Measurements from ENCODE around the gene GJB2. TPM values are rescaled to one million over a fixed set of nuclear protein-coding genes. Genes with fewer than 3 reads are reported as not detected.

The GJB2 gene
- total RNA-seq, 2 experiments from 2014 or later: 0.19 to 0.25 TPM

DNA sequence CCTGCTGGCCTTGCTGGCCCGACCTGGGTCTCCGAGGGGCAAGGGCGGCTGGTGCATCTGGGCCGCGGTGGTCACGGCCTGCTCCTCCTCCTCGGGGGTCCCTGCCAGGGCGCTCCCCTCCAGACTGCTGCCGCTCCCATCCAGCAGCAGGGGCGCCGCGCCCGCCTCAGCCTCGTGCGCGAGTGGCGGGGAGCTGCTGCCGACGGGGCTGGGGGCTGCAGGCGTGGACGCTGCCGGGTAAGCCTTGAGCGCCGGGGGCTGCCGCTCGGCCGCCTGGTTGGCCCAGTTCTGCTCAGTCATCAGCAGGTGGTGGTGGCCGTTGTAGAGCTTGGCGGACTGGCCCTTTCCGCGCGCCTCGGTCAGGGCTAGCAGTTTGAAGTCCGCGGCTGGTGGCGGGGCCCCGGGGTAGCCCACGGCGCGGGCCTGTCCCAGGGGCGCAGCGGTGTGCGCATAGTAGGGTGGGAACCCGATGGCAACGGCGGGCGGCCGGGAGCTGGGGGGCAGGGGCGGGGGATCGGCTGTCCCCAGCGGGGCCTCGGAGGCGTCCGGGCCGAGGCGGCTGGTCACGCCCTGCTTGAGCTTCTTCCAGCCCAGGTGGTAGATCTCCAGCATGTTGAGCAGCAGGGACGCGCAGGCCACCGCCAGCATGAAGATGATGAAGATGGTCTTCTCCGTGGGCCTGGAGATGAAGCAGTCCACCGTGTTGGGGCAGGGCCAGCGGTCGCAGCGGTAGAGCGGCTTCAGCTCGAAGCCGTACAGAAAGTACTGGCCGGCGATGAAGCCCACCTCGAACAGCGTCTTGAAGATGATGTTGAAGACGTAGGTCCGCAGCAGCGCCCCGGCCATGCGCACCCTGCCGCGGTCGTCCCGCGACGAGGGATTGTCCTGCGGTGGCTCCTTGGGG is 50.5 kb downstream of the GJB2 start:
- peaks cover 0 to 11% of the 10 kb centered on the region in 2 experiments for H3K9me3 ChIP-seq (ENCODE audit: control insufficient read depth in 1 of 2, insufficient read depth in 1 of 2, low read length in 2 of 2)
- Mint-ChIP-seq H3K4me1 (ENCODE audit: low read depth) (no peaks in the 10 kb centered on the region), H3K36me3 (ENCODE audit: low read depth) (no peaks in the 10 kb centered on the region), H3K27ac (no peak overlapping the region), H3K4me3 (no peak overlapping the region), H3K27me3 (peaks cover 77% of the 10 kb centered on the region), H3K9me3 (no peaks in the 10 kb centered on the region)
- ChIA-PET CTCF (no interaction called here), POLR2A (no interaction called here)
- no peak overlapping the region for H3K27ac ChIP-seq (ENCODE audit: low read depth in 1 of 2, low read length in 2 of 2)
- intact Hi-C loops (cut with DNase I, micrococcal nuclease): no loop called here
- no peak overlapping the region for H3K4me3 ChIP-seq (ENCODE audit: low read length)
- peaks cover 2% of the 10 kb centered on the region for H3K4me1 ChIP-seq (ENCODE audit: insufficient read depth, low read length)
- no peak for DNase-seq
- ATAC-seq (ENCODE audit: poor library complexity): no peak
- H3K36me3 ChIP-seq (ENCODE audit: insufficient read depth, low read length): no peaks in the 10 kb centered on the region
- peaks cover 26 to 56% of the 10 kb centered on the region in 2 experiments for H3K27me3 ChIP-seq (ENCODE audit: control insufficient read depth in 1 of 2, insufficient read depth in 2 of 2, low read length in 2 of 2)
- no peak for TF ChIP-seq CTCF (IDR thresholded peaks at IDR 0.05)

DNA sequence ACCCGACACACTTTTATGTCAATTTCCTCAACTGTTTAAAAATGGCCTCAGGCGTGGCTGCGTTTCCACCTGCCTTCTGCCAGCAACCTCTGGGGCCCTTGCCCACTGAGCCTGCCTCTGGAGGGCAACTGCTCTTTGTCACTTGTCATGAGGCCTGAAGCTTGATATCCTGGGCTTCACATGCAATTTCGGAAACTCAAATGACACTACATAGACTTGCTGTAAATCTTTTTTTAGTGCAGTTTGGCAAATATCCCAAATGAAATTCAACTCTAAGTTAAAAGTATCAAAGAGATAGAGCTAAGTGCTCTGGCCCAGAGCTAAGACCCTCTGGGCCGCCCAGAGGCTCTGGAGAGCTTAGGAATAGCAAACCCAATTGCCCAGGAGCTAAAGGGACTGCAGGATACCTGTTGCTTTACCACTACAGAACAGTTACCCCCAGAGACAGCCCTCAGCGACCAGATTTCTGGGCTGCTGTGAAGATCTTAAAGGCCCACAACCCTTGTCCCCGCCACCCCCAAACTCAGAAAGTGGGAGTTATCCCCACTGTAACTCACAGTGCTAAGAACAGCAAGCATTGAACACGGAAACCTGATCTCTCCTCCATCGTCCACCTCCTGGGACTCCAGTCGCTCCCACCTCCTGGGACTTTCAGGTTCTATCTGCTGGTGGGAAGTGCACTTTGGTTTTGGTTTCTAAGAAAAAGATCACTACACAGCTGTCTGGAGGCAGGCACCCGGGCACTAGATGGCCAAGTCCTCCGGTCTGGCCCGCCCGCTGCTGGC is 51.3 kb downstream of the GJB2 start:
- Histone ChIP-seq H3K27ac (ENCODE audit: low read depth in 1 of 2, low read length in 2 of 2) (no peak overlapping the region), H3K4me3 (ENCODE audit: low read length) (no peak overlapping the region), H3K36me3 (ENCODE audit: insufficient read depth, low read length) (no peaks in the 10 kb centered on the region), H3K9me3 (ENCODE audit: control insufficient read depth in 1 of 2, insufficient read depth in 1 of 2, low read length in 2 of 2) (peaks cover 0 to 17% of the 10 kb centered on the region in 2 experiments), H3K4me1 (ENCODE audit: insufficient read depth, low read length) (peaks cover 9% of the 10 kb centered on the region), H3K27me3 (ENCODE audit: control insufficient read depth in 1 of 2, insufficient read depth in 2 of 2, low read length in 2 of 2) (peaks cover 34 to 60% of the 10 kb centered on the region in 2 experiments)
- POLR2A ChIA-PET: no interaction called here
- no peak overlapping the region for H3K4me3 Mint-ChIP-seq
- H3K27ac Mint-ChIP-seq: no peak overlapping the region
- DNase-seq: no peak
- intact Hi-C loops (cut with DNase I, micrococcal nuclease): no loop called here
- TF ChIP-seq CTCF (IDR thresholded peaks at IDR 0.05): no peak
- H3K27me3 Mint-ChIP-seq: peaks cover 76% of the 10 kb centered on the region
- CTCF ChIA-PET: no interaction called here
- no peaks in the 10 kb centered on the region for H3K4me1 Mint-ChIP-seq (ENCODE audit: low read depth)
- no peak for ATAC-seq (ENCODE audit: poor library complexity)
- no peaks in the 10 kb centered on the region for H3K36me3 Mint-ChIP-seq (ENCODE audit: low read depth)
- H3K9me3 Mint-ChIP-seq: no peaks in the 10 kb centered on the region

- Mint-ChIP-seq H3K4me1 (ENCODE audit: low read depth) (no peaks in the 10 kb centered on the region), H3K9me3 (no peaks in the 10 kb centered on the region), H3K4me3 (no peak overlapping the region), H3K27ac (no peak overlapping the region), H3K36me3 (ENCODE audit: low read depth) (no peaks in the 10 kb centered on the region), H3K27me3 (peaks cover 72% of the 10 kb centered on the region)
- Histone ChIP-seq H3K27ac (ENCODE audit: low read depth in 1 of 2, low read length in 2 of 2) (no peak overlapping the region), H3K4me1 (ENCODE audit: insufficient read depth, low read length) (peaks cover 9% of the 10 kb centered on the region), H3K36me3 (ENCODE audit: insufficient read depth, low read length) (no peaks in the 10 kb centered on the region), H3K9me3 (ENCODE audit: control insufficient read depth in 1 of 2, insufficient read depth in 1 of 2, low read length in 2 of 2) (peaks cover 0 to 17% of the 10 kb centered on the region in 2 experiments), H3K4me3 (ENCODE audit: low read length) (no peak overlapping the region), H3K27me3 (ENCODE audit: control insufficient read depth in 1 of 2, insufficient read depth in 2 of 2, low read length in 2 of 2) (peaks cover 38 to 59% of the 10 kb centered on the region in 2 experiments)
- no peak for ATAC-seq (ENCODE audit: poor library complexity)
- ChIA-PET POLR2A (no interaction called here), CTCF (no interaction called here)
- TF ChIP-seq CTCF (IDR thresholded peaks at IDR 0.05): no peak
- intact Hi-C loops (cut with DNase I, micrococcal nuclease): no loop called here
- DNase-seq: no peak
Observed at GRCh38 chr13:20140487-20140886, 52.3 kb downstream of the GJB2 start.
